K562 (cell line): Measurements from ENCODE around the gene ANKRD23. TPM values are rescaled to one million over a fixed set of nuclear protein-coding genes. Genes with fewer than 3 reads are reported as not detected.

Experiments used
- DACH1 ChIP-seq: fragments of 450-650 bp; IDR thresholded peaks from 2 replicates; pipeline ENCODE4 v1.6.1; 2018; ENCODE audit not compliant: partially characterized antibody
- ELF2 ChIP-seq: fragments of 250-450 bp; sonication (Bioruptor Pico); IDR thresholded peaks from 2 replicates; pipeline ENCODE4 v1.5.0; 2021; ENCODE audit warnings: mild to moderate bottlenecking
- FOXA3 ChIP-seq, 2 experiments: fragments of 450-650 bp in 1 of 2; sonication (generic) in 1 of 2; formaldehyde crosslinking; IDR thresholded peaks in 1 of 2; conservative IDR thresholded peaks in 1 of 2; 2 replicates each; pipeline versions ENCODE4 v1.4.0 to v1.8.0; 2020 to 2022; ENCODE audit warnings: mild to moderate bottlenecking in 2 of 2, missing genetic modification reagents in 1 of 2
- FOXK1 ChIP-seq: sonication (generic); formaldehyde crosslinking; IDR thresholded peaks from 2 replicates; pipeline ENCODE4 v1.8.0; 2022; ENCODE audit warnings: missing genetic modification reagents, mild to moderate bottlenecking, borderline replicate concordance
- FOXP1 ChIP-seq: sonication (generic); formaldehyde crosslinking; IDR thresholded peaks from 2 replicates; pipeline ENCODE4 v1.8.0; 2022; ENCODE audit warnings: mild to moderate bottlenecking, missing genetic modification reagents
- HOXB6 ChIP-seq: fragments of 250-450 bp; sonication (Bioruptor Pico); IDR thresholded peaks from 2 replicates; pipeline ENCODE4 v1.5.1; 2022; ENCODE audit warnings: mild to moderate bottlenecking, borderline replicate concordance
- KDM5B ChIP-seq: fragments of 200-600 bp; sonication (generic); IDR thresholded peaks from 2 replicates; pipeline ENCODE4 v1.6.1; 2012; ENCODE audit warnings: low read depth, mild to moderate bottlenecking, moderate library complexity, low read length, control low read depth, inconsistent platforms; ENCODE audit not compliant: insufficient replicate concordance
- MAFG ChIP-seq: fragments of 450-650 bp; conservative IDR thresholded peaks from 2 replicates; pipeline ENCODE4 v1.6.1; 2016; ENCODE audit warnings: missing genetic modification characterization, missing compliant biosample characterization
- PPARD ChIP-seq: fragments of 250-450 bp; sonication (Bioruptor Pico); IDR thresholded peaks from 2 replicates; pipeline ENCODE4 v1.8.0; 2022; ENCODE audit warnings: inconsistent platforms, mild to moderate bottlenecking, moderate library complexity
- SIN3A ChIP-seq, 2 experiments: fragments of 150-350 bp in 1 of 2; IDR thresholded peaks; 2 replicates each; pipeline ENCODE4 v1.6.1; 2011 to 2016; ENCODE audit warnings: borderline replicate concordance in 2 of 2, low read depth in 2 of 2, low read length in 2 of 2, mild to moderate bottlenecking in 2 of 2, moderate library complexity in 2 of 2; ENCODE audit not compliant: control insufficient read depth in 1 of 2
- ZNF436 ChIP-seq: fragments of 250-450, 450-650 bp; sonication (Bioruptor Pico); formaldehyde crosslinking; IDR thresholded peaks from 2 replicates; pipeline ENCODE4 v1.7.0; 2020; ENCODE audit warnings: mild to moderate bottlenecking
- polyA plus RNA-seq, 8 experiments: library from polyadenylated mRNA; depleted of rRNA in 4 of 8; stranded (reverse) in 5 of 8; unstranded in 3 of 8; fragments of >200 nt; fragmentation: Nextera tagmentation in 2 of 8; fragmentation: Illumina TruSeq in 1 of 8; extraction: Ambion mirVana in 2 of 8; extraction: Trizol in 1 of 8; gene quantifications; 2 replicates each; pipeline versions ENCODE4 v1.2.1 to v1.2.3, GENCODE V29; 2011 to 2014; ENCODE audit warnings: inconsistent platforms in 1 of 8, missing spikeins in 1 of 8
- total RNA-seq, 7 experiments: library from RNA; depleted of rRNA in 6 of 7; stranded (reverse); fragments of >200 nt in 6 of 7; fragmentation: Illumina TruSeq in 2 of 7; extraction: Trizol in 2 of 7; gene quantifications; 2 replicates each; pipeline versions ENCODE4 v1.2.1 to v1.2.3, GENCODE V29; 2011 to 2021; ENCODE audit warnings: low replicate concordance in 1 of 7
- TF ChIP-seq, protein P1 (sequence below), 2 experiments: fragments of 450-650 bp; IDR thresholded peaks; 2 replicates each; pipeline ENCODE4 v1.6.1; 2016; ENCODE audit warnings: mild to moderate bottlenecking in 2 of 2, borderline replicate concordance in 1 of 2, low read depth in 1 of 2, moderate library complexity in 1 of 2
- TF ChIP-seq, protein P2 (sequence below): sonication (generic); formaldehyde crosslinking; IDR thresholded peaks from 2 replicates; pipeline ENCODE4 v1.8.0; 2022; ENCODE audit warnings: mild to moderate bottlenecking, missing genetic modification reagents

Gene ANKRD23
- total and polyA plus RNA-seq, 9 of the 15 experiments (the other 6 are each of a cell fraction or from before 2014, with no cell fraction given): 0.32 to 4.8 (median 2.8) TPM

DNA sequence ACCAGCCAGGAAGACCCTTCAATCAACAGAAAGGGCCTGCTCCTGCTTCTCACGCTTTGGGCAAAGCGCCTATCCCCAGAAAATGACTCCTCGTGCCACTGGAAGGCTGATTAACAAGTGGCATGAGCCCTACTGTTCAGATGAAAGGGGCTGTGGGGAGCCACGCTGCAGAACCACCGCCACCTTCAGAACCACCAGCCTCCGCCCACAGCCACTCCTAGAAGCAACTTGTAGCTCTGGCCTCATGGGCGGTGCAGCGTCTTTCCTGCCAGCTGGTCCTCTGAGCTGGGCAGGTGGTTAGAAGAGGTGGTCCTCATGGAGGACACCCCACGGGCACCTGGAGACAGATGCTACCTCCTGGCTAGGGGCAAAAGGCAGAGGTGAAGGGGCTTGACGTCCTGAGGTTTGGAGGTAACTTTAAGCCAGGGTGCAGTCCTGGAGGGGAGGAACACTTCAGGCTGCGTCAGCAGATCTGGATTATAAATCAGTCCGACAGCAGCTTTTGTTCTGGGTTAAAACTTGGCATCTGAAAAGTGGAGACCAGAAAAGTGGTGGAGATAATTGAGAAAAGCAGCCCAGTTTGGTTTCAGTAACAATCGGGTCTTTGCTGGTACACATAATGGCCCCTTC, 26.9 kb upstream of the ANKRD23 start (continued):
- TF ChIP-seq, protein P1, sequence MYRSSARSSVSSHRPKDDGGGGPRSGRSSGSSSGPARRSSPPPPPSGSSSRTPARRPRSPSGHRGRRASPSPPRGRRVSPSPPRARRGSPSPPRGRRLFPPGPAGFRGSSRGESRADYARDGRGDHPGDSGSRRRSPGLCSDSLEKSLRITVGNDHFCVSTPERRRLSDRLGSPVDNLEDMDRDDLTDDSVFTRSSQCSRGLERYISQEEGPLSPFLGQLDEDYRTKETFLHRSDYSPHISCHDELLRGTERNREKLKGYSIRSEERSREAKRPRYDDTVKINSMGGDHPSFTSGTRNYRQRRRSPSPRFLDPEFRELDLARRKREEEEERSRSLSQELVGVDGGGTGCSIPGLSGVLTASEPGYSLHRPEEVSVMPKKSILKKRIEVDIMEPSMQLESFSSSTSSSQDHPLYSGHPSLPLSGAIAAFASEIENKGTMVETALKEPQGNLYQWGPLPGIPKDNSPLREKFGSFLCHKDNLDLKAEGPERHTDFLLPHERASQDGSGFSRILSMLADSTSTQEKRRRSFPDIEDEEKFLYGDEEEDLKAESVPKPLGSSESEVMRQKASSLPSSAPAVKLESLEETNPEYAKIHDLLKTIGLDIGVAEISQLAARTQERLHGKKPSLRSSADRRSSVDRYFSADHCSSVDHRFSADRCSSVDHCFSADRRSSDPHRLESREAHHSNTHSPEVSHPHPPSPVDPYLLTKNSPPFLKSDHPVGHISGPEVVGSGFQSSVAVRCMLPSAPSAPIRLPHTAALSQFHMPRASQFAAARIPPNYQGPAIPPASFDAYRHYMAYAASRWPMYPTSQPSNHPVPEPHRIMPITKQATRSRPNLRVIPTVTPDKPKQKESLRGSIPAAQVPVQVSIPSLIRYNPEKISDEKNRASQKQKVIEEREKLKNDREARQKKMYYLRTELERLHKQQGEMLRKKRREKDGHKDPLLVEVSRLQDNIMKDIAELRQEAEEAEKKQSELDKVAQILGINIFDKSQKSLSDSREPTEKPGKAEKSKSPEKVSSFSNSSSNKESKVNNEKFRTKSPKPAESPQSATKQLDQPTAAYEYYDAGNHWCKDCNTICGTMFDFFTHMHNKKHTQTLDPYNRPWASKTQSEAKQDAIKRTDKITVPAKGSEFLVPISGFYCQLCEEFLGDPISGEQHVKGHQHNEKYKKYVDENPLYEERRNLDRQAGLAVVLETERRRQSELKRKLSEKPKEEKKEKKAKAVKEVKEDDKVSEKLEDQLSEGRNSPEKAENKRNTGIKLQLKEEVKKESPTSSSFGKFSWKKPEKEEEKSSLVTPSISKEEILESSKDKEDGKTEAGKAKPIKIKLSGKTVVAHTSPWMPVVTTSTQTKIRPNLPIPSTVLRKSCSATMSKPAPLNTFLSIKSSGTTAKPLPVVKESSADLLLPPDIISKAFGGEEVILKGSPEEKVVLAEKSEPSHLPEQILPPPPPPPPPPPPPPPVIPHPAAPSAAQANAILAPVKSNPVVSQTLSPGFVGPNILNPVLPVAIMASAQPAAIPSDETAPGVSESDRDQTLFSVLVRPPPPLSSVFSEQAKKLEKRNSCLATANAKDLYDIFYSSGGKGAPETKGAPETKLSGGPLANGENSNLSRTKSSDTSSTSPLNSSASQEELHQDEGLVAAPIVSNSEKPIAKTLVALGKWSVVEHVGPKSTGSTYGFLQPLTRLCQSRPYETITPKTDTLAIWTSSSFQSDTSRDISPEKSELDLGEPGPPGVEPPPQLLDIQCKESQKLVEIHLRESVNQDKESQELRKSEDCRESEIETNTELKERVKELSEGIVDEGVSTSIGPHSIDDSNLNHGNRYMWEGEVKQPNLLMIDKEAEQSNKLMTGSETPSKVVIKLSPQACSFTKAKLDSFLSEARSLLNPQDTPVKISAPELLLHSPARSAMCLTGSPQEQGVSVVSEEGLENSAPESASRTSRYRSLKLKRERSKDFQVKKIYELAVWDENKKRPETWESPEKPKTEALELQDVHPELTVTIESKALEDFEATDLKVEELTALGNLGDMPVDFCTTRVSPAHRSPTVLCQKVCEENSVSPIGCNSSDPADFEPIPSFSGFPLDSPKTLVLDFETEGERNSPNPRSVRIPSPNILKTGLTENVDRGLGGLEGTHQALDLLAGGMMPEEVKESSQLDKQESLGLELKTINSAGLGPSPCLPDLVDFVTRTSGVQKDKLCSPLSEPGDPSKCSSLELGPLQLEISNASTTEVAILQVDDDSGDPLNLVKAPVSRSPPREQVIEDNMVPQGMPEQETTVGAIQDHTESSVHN (IDR thresholded peaks at IDR 0.05; ENCODE audit: borderline replicate concordance in 1 of 2, low read depth in 1 of 2): no peak
- peak in 1 of 2 experiments; percentile 66; a peak in 1 of 4 replicates for TF ChIP-seq FOXA3 (CRISPR knock-in tag; conservative IDR thresholded peaks at IDR 0.05 in 1 of 2, IDR thresholded peaks at IDR 0.05 in 1 of 2)
- no peak for TF ChIP-seq KDM5B
- TF ChIP-seq PPARD (CRISPR knock-in tag): no peak
- 0 out of 2 replicates have a peak, but pooled peaks have one; percentile 21 for TF ChIP-seq FOXK1
- TF ChIP-seq ZNF436 (CRISPR knock-in tag): no peak
- TF ChIP-seq, protein P2, sequence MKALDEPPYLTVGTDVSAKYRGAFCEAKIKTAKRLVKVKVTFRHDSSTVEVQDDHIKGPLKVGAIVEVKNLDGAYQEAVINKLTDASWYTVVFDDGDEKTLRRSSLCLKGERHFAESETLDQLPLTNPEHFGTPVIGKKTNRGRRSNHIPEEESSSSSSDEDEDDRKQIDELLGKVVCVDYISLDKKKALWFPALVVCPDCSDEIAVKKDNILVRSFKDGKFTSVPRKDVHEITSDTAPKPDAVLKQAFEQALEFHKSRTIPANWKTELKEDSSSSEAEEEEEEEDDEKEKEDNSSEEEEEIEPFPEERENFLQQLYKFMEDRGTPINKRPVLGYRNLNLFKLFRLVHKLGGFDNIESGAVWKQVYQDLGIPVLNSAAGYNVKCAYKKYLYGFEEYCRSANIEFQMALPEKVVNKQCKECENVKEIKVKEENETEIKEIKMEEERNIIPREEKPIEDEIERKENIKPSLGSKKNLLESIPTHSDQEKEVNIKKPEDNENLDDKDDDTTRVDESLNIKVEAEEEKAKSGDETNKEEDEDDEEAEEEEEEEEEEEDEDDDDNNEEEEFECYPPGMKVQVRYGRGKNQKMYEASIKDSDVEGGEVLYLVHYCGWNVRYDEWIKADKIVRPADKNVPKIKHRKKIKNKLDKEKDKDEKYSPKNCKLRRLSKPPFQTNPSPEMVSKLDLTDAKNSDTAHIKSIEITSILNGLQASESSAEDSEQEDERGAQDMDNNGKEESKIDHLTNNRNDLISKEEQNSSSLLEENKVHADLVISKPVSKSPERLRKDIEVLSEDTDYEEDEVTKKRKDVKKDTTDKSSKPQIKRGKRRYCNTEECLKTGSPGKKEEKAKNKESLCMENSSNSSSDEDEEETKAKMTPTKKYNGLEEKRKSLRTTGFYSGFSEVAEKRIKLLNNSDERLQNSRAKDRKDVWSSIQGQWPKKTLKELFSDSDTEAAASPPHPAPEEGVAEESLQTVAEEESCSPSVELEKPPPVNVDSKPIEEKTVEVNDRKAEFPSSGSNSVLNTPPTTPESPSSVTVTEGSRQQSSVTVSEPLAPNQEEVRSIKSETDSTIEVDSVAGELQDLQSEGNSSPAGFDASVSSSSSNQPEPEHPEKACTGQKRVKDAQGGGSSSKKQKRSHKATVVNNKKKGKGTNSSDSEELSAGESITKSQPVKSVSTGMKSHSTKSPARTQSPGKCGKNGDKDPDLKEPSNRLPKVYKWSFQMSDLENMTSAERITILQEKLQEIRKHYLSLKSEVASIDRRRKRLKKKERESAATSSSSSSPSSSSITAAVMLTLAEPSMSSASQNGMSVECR (CRISPR knock-in tag): peak; percentile 58; the same call in 1 of the 2 replicates
- peak; percentile 41 for TF ChIP-seq DACH1
- TF ChIP-seq FOXP1 (CRISPR knock-in tag): 0 out of 2 replicates have a peak, but pooled peaks have one; percentile 30
- peak in 1 of 2 experiments; percentile 45; a peak in 1 of 4 replicates for TF ChIP-seq SIN3A (IDR thresholded peaks at IDR 0.05; ENCODE audit: borderline replicate concordance in 2 of 2, control insufficient read depth in 1 of 2, low read depth in 2 of 2, low read length in 2 of 2)
- TF ChIP-seq ELF2 (CRISPR knock-in tag): no peak
- TF ChIP-seq MAFG (tag): peak; percentile 88
- TF ChIP-seq HOXB6 (CRISPR knock-in tag): no peak
